ENCODE data around the gene SLC26A5.

SLC26A5 gene

DNA sequence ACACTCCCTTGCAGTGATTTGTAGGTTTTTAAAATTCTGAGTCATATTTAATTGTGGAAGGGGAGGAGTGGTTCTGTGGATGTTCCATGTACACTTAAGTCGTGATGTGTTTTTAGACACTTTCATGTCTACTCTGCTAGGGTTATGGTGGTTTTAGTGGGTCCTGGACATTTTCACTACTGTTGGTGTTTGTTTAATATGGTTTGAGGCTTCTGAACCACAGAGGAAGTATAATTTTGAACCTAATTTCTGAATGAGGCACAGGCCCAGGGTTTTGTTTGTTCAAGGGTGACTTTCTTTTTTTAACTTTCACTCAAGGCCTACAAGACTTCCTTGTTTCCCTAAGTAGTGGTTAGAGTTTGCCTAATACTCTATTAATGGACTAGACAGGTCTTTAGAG, 13.3 kb downstream of the SLC26A5 start:
- 84% methylated on average over 1 of the region's 1 CpG for WGBS
- Histone ChIP-seq H3K4me2 (ENCODE audit: low read length, poor library complexity, severe bottlenecking) (no peak overlapping the region), H3K9ac (ENCODE audit: low read length) (no peak overlapping the region), H3K9me3 (ENCODE audit: control insufficient read depth, low read length) (no peaks in the 10 kb centered on the region), H2BK120ac (ENCODE audit: low read depth, low read length) (no peak overlapping the region), H3K18ac (ENCODE audit: low read depth in 1 of 2, low read length in 2 of 2) (no peak overlapping the region), H3K14ac (ENCODE audit: low read length in 2 of 2) (no peak overlapping the region), H3K4ac (ENCODE audit: low read depth in 1 of 2, low read length in 2 of 2) (no peak overlapping the region), H3K4me3 (ENCODE audit: insufficient read depth in 1 of 2, low read depth in 1 of 2, low read length in 2 of 2) (no peak overlapping the region), H2AFZ (ENCODE audit: low read depth, low read length) (no peak overlapping the region), H4K91ac (ENCODE audit: low read length) (no peak overlapping the region), H3K27me3 (ENCODE audit: control insufficient read depth in 1 of 2, insufficient read depth in 1 of 2, low read length in 2 of 2) (peaks cover 0 to 6% of the 10 kb centered on the region in 2 experiments), H3K23ac (ENCODE audit: low read length in 2 of 2) (no peak overlapping the region), H2BK15ac (ENCODE audit: low read depth, poor library complexity, severe bottlenecking) (no peak overlapping the region), H2AK5ac (ENCODE audit: low read length, severe bottlenecking) (no peak overlapping the region), H2BK5ac (ENCODE audit: low read depth, low read length, poor library complexity, severe bottlenecking) (no peak overlapping the region), H3K27ac (ENCODE audit: low read length, poor library complexity, severe bottlenecking) (no peak overlapping the region), H3K79me1 (replicated peaks; ENCODE audit: low read length, poor library complexity, severe bottlenecking) (no peaks in the 10 kb centered on the region), H2BK12ac (ENCODE audit: low read length in 2 of 2) (no peak overlapping the region), H3K36me3 (ENCODE audit: control insufficient read depth in 1 of 2, insufficient read depth in 2 of 2, low read depth in 1 of 2, low read length in 2 of 2) (no peaks in the 10 kb centered on the region), H3K4me1 (ENCODE audit: control insufficient read depth, insufficient read depth, low read depth, low read length) (no peaks in the 10 kb centered on the region), H4K8ac (ENCODE audit: low read length) (no peak overlapping the region)
- DNase-seq: no peak

DNA sequence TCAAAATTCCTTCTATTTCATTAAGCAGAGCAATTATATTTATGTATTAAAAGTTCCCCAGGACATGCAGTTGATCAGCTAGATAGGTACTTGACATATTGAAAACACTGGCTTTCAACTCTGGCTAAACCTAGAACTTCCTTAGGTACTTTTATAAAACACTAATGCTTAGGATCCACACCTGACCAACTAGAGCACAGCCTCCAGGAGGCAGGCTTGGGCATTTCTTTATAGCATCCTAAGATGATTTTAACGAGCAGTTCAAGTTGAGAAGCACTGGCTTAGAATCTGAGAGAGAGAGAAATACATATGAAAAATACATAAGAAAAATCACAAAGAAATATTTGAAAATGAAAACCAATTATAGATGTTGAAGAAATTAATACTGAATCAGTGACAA, 20.8 kb downstream of the SLC26A5 start:
- Histone ChIP-seq H2AK5ac (ENCODE audit: low read length, severe bottlenecking) (no peak overlapping the region), H3K4me3 (ENCODE audit: insufficient read depth in 1 of 2, low read depth in 1 of 2, low read length in 2 of 2) (no peak overlapping the region), H3K18ac (ENCODE audit: low read depth in 1 of 2, low read length in 2 of 2) (no peak overlapping the region), H2BK12ac (ENCODE audit: low read length in 2 of 2) (no peak overlapping the region), H2BK15ac (ENCODE audit: low read depth, poor library complexity, severe bottlenecking) (no peak overlapping the region), H3K14ac (ENCODE audit: low read length in 2 of 2) (no peak overlapping the region), H3K23ac (ENCODE audit: low read length in 2 of 2) (no peak overlapping the region), H2BK5ac (ENCODE audit: low read depth, low read length, poor library complexity, severe bottlenecking) (no peak overlapping the region), H3K4me2 (ENCODE audit: low read length, poor library complexity, severe bottlenecking) (no peak overlapping the region), H3K27me3 (ENCODE audit: control insufficient read depth in 1 of 2, insufficient read depth in 1 of 2, low read length in 2 of 2) (peaks cover 0 to 4% of the 10 kb centered on the region in 2 experiments), H3K27ac (ENCODE audit: low read length, poor library complexity, severe bottlenecking) (no peak overlapping the region), H2AFZ (ENCODE audit: low read depth, low read length) (no peak overlapping the region), H3K4ac (ENCODE audit: low read depth in 1 of 2, low read length in 2 of 2) (no peak overlapping the region), H4K8ac (ENCODE audit: low read length) (no peak overlapping the region), H4K91ac (ENCODE audit: low read length) (no peak overlapping the region), H3K36me3 (ENCODE audit: control insufficient read depth in 1 of 2, insufficient read depth in 2 of 2, low read depth in 1 of 2, low read length in 2 of 2) (no peaks in the 10 kb centered on the region), H3K79me1 (replicated peaks; ENCODE audit: low read length, poor library complexity, severe bottlenecking) (no peaks in the 10 kb centered on the region), H3K9me3 (ENCODE audit: control insufficient read depth, low read length) (no peaks in the 10 kb centered on the region), H3K9ac (ENCODE audit: low read length) (no peak overlapping the region), H3K4me1 (ENCODE audit: control insufficient read depth, insufficient read depth, low read depth, low read length) (no peaks in the 10 kb centered on the region), H2BK120ac (ENCODE audit: low read depth, low read length) (no peak overlapping the region)
- no peak for DNase-seq
- WGBS: 40% methylated on average over 1 of the region's 1 CpG

DNA sequence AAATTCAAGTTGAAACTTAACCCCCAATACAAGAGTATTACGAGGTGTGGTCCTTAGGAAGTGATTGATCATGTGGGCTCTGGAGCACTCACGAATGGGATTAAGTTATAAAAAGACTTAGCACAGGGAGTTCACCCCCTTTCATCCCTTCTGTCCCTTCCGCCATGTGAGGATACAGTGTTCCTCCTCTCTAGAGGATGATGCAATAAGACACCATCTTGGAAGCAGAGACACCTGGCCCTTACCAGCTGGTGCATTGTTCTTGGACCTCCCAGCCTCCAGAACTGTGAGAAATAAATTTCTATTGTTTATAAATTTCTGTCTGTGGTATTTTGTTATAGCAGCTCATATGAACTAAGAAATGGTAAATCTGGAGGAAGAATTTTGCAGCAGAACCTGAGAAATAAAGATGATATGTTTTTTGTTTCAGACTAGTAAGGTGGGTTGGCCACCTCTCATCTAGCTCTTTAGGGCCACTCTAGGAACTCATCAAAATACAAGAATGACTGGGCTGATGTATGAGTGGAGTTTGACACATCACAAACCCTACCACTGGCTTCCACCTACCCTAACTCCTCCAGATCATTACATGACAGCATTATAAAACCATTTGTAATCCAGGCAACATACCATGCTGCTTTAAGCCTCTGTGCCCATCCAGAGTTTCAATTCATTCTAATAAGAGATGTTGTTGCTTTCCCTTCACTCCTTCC, 22.4 kb downstream of the SLC26A5 start:
- H3K4me2 ChIP-seq (ENCODE audit: low read length, poor library complexity, severe bottlenecking): no peak overlapping the region
- no peak overlapping the region for H2AK5ac ChIP-seq (ENCODE audit: low read length, severe bottlenecking)
- peaks cover 0 to 4% of the 10 kb centered on the region in 2 experiments for H3K27me3 ChIP-seq (ENCODE audit: control insufficient read depth in 1 of 2, insufficient read depth in 1 of 2, low read length in 2 of 2)
- no peak overlapping the region for H3K4ac ChIP-seq (ENCODE audit: low read depth in 1 of 2, low read length in 2 of 2)
- no peak overlapping the region for H4K91ac ChIP-seq (ENCODE audit: low read length)
- WGBS: 72% methylated on average over 3 of the region's 3 CpGs
- H3K9ac ChIP-seq (ENCODE audit: low read length): no peak overlapping the region
- no peak overlapping the region for H3K4me3 ChIP-seq (ENCODE audit: insufficient read depth in 1 of 2, low read depth in 1 of 2, low read length in 2 of 2)
- H3K23ac ChIP-seq (ENCODE audit: low read length in 2 of 2): no peak overlapping the region
- no peak overlapping the region for H2BK120ac ChIP-seq (ENCODE audit: low read depth, low read length)
- H3K18ac ChIP-seq (ENCODE audit: low read depth in 1 of 2, low read length in 2 of 2): no peak overlapping the region
- H2BK12ac ChIP-seq (ENCODE audit: low read length in 2 of 2): no peak overlapping the region
- H2AFZ ChIP-seq (ENCODE audit: low read depth, low read length): no peak overlapping the region
- no peak overlapping the region for H3K14ac ChIP-seq (ENCODE audit: low read length in 2 of 2)
- no peaks in the 10 kb centered on the region for H3K36me3 ChIP-seq (ENCODE audit: control insufficient read depth in 1 of 2, insufficient read depth in 2 of 2, low read depth in 1 of 2, low read length in 2 of 2)
- H2BK15ac ChIP-seq (ENCODE audit: low read depth, poor library complexity, severe bottlenecking): no peak overlapping the region
- H3K9me3 ChIP-seq (ENCODE audit: control insufficient read depth, low read length): no peaks in the 10 kb centered on the region
- H3K79me1 ChIP-seq (replicated peaks; ENCODE audit: low read length, poor library complexity, severe bottlenecking): no peaks in the 10 kb centered on the region
- no peak overlapping the region for H4K8ac ChIP-seq (ENCODE audit: low read length)
- no peaks in the 10 kb centered on the region for H3K4me1 ChIP-seq (ENCODE audit: control insufficient read depth, insufficient read depth, low read depth, low read length)
- DNase-seq: no peak
- H3K27ac ChIP-seq (ENCODE audit: low read length, poor library complexity, severe bottlenecking): no peak overlapping the region
- H2BK5ac ChIP-seq (ENCODE audit: low read depth, low read length, poor library complexity, severe bottlenecking): no peak overlapping the region

DNA sequence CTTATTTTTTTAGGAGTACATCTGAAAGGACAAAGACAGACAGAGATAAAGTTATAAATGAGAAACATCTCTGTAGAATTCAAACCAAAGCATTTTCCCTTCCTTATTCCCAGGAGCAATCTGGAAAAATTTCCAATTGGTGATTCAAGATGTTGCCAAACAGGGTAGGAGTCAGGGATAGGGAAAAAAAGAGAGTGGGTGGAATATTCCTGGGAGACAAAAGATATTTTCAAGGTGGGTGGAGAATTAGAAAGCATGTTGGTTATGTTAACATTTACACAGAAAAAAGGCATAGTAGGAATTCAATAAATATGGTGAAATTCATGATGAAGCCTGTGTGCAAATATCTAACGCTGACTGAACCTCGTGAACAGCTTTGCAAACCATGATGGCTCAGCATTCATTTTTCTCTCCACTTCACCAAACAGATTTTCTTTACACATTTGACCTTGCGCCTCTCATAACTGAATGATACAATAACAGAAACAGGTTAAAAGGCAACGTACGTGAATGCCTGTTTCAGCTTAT, 25.1 kb downstream of the SLC26A5 start:
- Histone ChIP-seq H3K4ac (ENCODE audit: low read depth in 1 of 2, low read length in 2 of 2) (no peak overlapping the region), H3K18ac (ENCODE audit: low read depth in 1 of 2, low read length in 2 of 2) (no peak overlapping the region), H3K79me1 (replicated peaks; ENCODE audit: low read length, poor library complexity, severe bottlenecking) (no peaks in the 10 kb centered on the region), H4K91ac (ENCODE audit: low read length) (no peak overlapping the region), H2BK5ac (ENCODE audit: low read depth, low read length, poor library complexity, severe bottlenecking) (no peak overlapping the region), H2BK120ac (ENCODE audit: low read depth, low read length) (no peak overlapping the region), H3K27me3 (ENCODE audit: control insufficient read depth in 1 of 2, insufficient read depth in 1 of 2, low read length in 2 of 2) (peaks cover 0 to 4% of the 10 kb centered on the region in 2 experiments), H3K9me3 (ENCODE audit: control insufficient read depth, low read length) (no peaks in the 10 kb centered on the region), H3K27ac (ENCODE audit: low read length, poor library complexity, severe bottlenecking) (no peak overlapping the region), H3K9ac (ENCODE audit: low read length) (peak overlapping the region; percentile 63), H3K14ac (ENCODE audit: low read length in 2 of 2) (no peak overlapping the region), H4K8ac (ENCODE audit: low read length) (no peak overlapping the region), H3K23ac (ENCODE audit: low read length in 2 of 2) (no peak overlapping the region), H3K4me1 (ENCODE audit: control insufficient read depth, insufficient read depth, low read depth, low read length) (no peaks in the 10 kb centered on the region), H3K4me3 (ENCODE audit: insufficient read depth in 1 of 2, low read depth in 1 of 2, low read length in 2 of 2) (no peak overlapping the region), H3K36me3 (ENCODE audit: control insufficient read depth in 1 of 2, insufficient read depth in 2 of 2, low read depth in 1 of 2, low read length in 2 of 2) (no peaks in the 10 kb centered on the region), H2AK5ac (ENCODE audit: low read length, severe bottlenecking) (no peak overlapping the region), H3K4me2 (ENCODE audit: low read length, poor library complexity, severe bottlenecking) (no peak overlapping the region), H2BK12ac (ENCODE audit: low read length in 2 of 2) (no peak overlapping the region), H2BK15ac (ENCODE audit: low read depth, poor library complexity, severe bottlenecking) (no peak overlapping the region), H2AFZ (ENCODE audit: low read depth, low read length) (no peak overlapping the region)
- DNase-seq: no peak
- WGBS: 96% methylated on average over 5 of the region's 5 CpGs

Measured in mesenchymal stem cell (in vitro differentiated cells and primary cell).